ENCODE data around the gene SLC2A10.

GRCh38 chr20:46683939-46684750 lies 25.3 kb upstream of the SLC2A10 start:
- TF ChIP-seq CTCF (IDR thresholded peaks at IDR 0.05; ENCODE audit: insufficient read depth, low read depth, low read length) (no peak), EZH2 (IDR thresholded peaks at IDR 0.05; ENCODE audit: insufficient read depth, low read length) (no peak)
